Stomach smooth muscle (tissue), 2 donors: Measurements from ENCODE around the gene PRDM11.

Experiments used
- H3K27ac ChIP-seq: one replicate; pipeline ENCODE4 v1.7.0; 2013; ENCODE audit warnings: mild to moderate bottlenecking, low read length, inconsistent platforms
- H3K27me3 ChIP-seq, 2 donors: one replicate each; pipeline ENCODE4 v1.7.0; 2013; ENCODE audit warnings: low read length in 2 of 2; ENCODE audit not compliant: insufficient read depth in 2 of 2, control insufficient read depth in 1 of 2
- H3K36me3 ChIP-seq, 2 donors: one replicate each; pipeline ENCODE4 v1.7.0; 2013; ENCODE audit warnings: low read length in 2 of 2; ENCODE audit not compliant: control insufficient read depth in 2 of 2, insufficient read depth in 2 of 2
- H3K4me1 ChIP-seq: one replicate; pipeline ENCODE4 v1.7.0; 2013; ENCODE audit warnings: low read length; ENCODE audit not compliant: control insufficient read depth, insufficient read depth
- H3K4me3 ChIP-seq, 2 donors: one replicate each; pipeline ENCODE4 v1.7.0; 2013; ENCODE audit warnings: low read length in 2 of 2
- H3K9ac ChIP-seq, 2 donors: one replicate each; pipeline ENCODE4 v1.7.0; 2013; ENCODE audit warnings: low read length in 2 of 2, mild to moderate bottlenecking in 1 of 2
- H3K9me3 ChIP-seq, 2 donors: one replicate each; pipeline ENCODE4 v1.7.0; 2013; ENCODE audit warnings: low read length in 2 of 2; ENCODE audit not compliant: control insufficient read depth in 2 of 2
- donor health status: healthy.
- donor health status: Pancreatic carcinoma.

The PRDM11 gene

GRCh38 chr11:45211732-45212131 lies 65.3 kb downstream of the PRDM11 start:
- peak overlapping the region; percentile 98 for H3K27ac ChIP-seq
- H3K36me3 ChIP-seq: peaks cover 0 to 9% of the 10 kb centered on the region in 2 donors
- no peak overlapping the region for H3K4me3 ChIP-seq
- no peaks in the 10 kb centered on the region for H3K27me3 ChIP-seq
- peaks cover 42% of the 10 kb centered on the region for H3K4me1 ChIP-seq
- H3K9ac ChIP-seq: no peak overlapping the region
- H3K9me3 ChIP-seq: no peaks in the 10 kb centered on the region

GRCh38 chr11:45212566-45213315 lies 66.3 kb downstream of the PRDM11 start:
- no peak overlapping the region for H3K4me3 ChIP-seq
- H3K36me3 ChIP-seq: peaks cover 0 to 9% of the 10 kb centered on the region in 2 donors
- no peak overlapping the region for H3K9ac ChIP-seq
- peaks cover 44% of the 10 kb centered on the region for H3K4me1 ChIP-seq
- H3K27me3 ChIP-seq: no peaks in the 10 kb centered on the region
- peak overlapping the region; percentile 98 for H3K27ac ChIP-seq
- H3K9me3 ChIP-seq: no peaks in the 10 kb centered on the region

GRCh38 chr11:45213316-45213665 lies 66.9 kb downstream of the PRDM11 start:
- H3K36me3 ChIP-seq: peaks cover 0 to 9% of the 10 kb centered on the region in 2 donors
- no peak overlapping the region for H3K9ac ChIP-seq
- H3K4me3 ChIP-seq: no peak overlapping the region
- H3K27me3 ChIP-seq: no peaks in the 10 kb centered on the region
- H3K4me1 ChIP-seq: peaks cover 44% of the 10 kb centered on the region
- peak overlapping the region; percentile 31 for H3K27ac ChIP-seq
- no peaks in the 10 kb centered on the region for H3K9me3 ChIP-seq

- H3K27me3 ChIP-seq: no peaks in the 10 kb centered on the region
- peak overlapping the region; percentile 31 for H3K27ac ChIP-seq
- H3K4me3 ChIP-seq: no peak overlapping the region
- peaks cover 41% of the 10 kb centered on the region for H3K4me1 ChIP-seq
- H3K9me3 ChIP-seq: no peaks in the 10 kb centered on the region
- H3K9ac ChIP-seq: no peak overlapping the region
- H3K36me3 ChIP-seq: peaks cover 0 to 9% of the 10 kb centered on the region in 2 donors
Measured at GRCh38 chr11:45213717-45214116, 67.3 kb downstream of the PRDM11 start.

- H3K4me1 ChIP-seq: peaks cover 26% of the 10 kb centered on the region
- peaks cover under 1 to 13% of the 10 kb centered on the region in 2 donors for H3K36me3 ChIP-seq
- no peak overlapping the region for H3K4me3 ChIP-seq
- H3K9ac ChIP-seq: no peak overlapping the region
- no peaks in the 10 kb centered on the region for H3K9me3 ChIP-seq
- no peaks in the 10 kb centered on the region for H3K27me3 ChIP-seq
- H3K27ac ChIP-seq: peak overlapping the region; percentile 24
Measured at GRCh38 chr11:45215098-45215865, 68.8 kb downstream of the PRDM11 start.

- Histone ChIP-seq H3K9me3 (no peaks in the 10 kb centered on the region), H3K27ac (peak overlapping the region; percentile 24), H3K9ac (no peak overlapping the region), H3K36me3 (peaks cover 6 to 16% of the 10 kb centered on the region in 2 donors), H3K4me3 (no peak overlapping the region), H3K4me1 (peaks cover 18% of the 10 kb centered on the region), H3K27me3 (no peaks in the 10 kb centered on the region)
Measured at GRCh38 chr11:45216031-45216430, 69.6 kb downstream of the PRDM11 start.

- Histone ChIP-seq H3K4me3 (no peak overlapping the region), H3K36me3 (peaks cover 11 to 21% of the 10 kb centered on the region in 2 donors)
Measured at GRCh38 chr11:45216901-45217300, 70.5 kb downstream of the PRDM11 start.

GRCh38 chr11:45217991-45218390 lies 71.6 kb downstream of the PRDM11 start:
- Histone ChIP-seq H3K4me1 (peaks cover 7% of the 10 kb centered on the region), H3K27me3 (no peaks in the 10 kb centered on the region), H3K4me3 (no peak overlapping the region), H3K9ac (no peak overlapping the region), H3K9me3 (no peaks in the 10 kb centered on the region), H3K27ac (no peak overlapping the region), H3K36me3 (peaks cover 16 to 21% of the 10 kb centered on the region in 2 donors)

More at GRCh38 chr11:45216901-45217300, 70.5 kb downstream of the PRDM11 start:
- peaks cover 10% of the 10 kb centered on the region for H3K4me1 ChIP-seq
- no peak overlapping the region for H3K27ac ChIP-seq
- H3K9ac ChIP-seq: no peak overlapping the region
- H3K27me3 ChIP-seq: no peaks in the 10 kb centered on the region
- no peaks in the 10 kb centered on the region for H3K9me3 ChIP-seq

GRCh38 chr11:45218705-45219104 lies 72.3 kb downstream of the PRDM11 start:
- H3K36me3 ChIP-seq: peaks cover 16 to 17% of the 10 kb centered on the region in 2 donors
- no peaks in the 10 kb centered on the region for H3K27me3 ChIP-seq
- no peaks in the 10 kb centered on the region for H3K9me3 ChIP-seq
- no peak overlapping the region for H3K27ac ChIP-seq
- no peak overlapping the region for H3K9ac ChIP-seq
- H3K4me1 ChIP-seq: peaks cover 6% of the 10 kb centered on the region
- no peak overlapping the region for H3K4me3 ChIP-seq

GRCh38 chr11:45219411-45219810 lies 73.0 kb downstream of the PRDM11 start:
- H3K36me3 ChIP-seq: peaks cover 16 to 20% of the 10 kb centered on the region in 2 donors
- no peak overlapping the region for H3K27ac ChIP-seq
- H3K4me1 ChIP-seq: peaks cover 2% of the 10 kb centered on the region
- no peak overlapping the region for H3K4me3 ChIP-seq
- H3K9me3 ChIP-seq: no peaks in the 10 kb centered on the region
- H3K27me3 ChIP-seq: no peaks in the 10 kb centered on the region
- no peak overlapping the region for H3K9ac ChIP-seq

GRCh38 chr11:45223496-45223895 lies 77.1 kb downstream of the PRDM11 start:
- no peaks in the 10 kb centered on the region for H3K4me1 ChIP-seq
- H3K4me3 ChIP-seq: no peak overlapping the region
- H3K27ac ChIP-seq: no peak overlapping the region
- H3K9ac ChIP-seq: no peak overlapping the region
- H3K27me3 ChIP-seq: no peaks in the 10 kb centered on the region
- peaks cover 40 to 51% of the 10 kb centered on the region in 2 donors for H3K36me3 ChIP-seq
- no peaks in the 10 kb centered on the region for H3K9me3 ChIP-seq
